Endothelial cell of umbilical vein (primary cell): ENCODE results near the gene C1orf167.

Source experiments
- CTCF ChIP-seq, 2 donors: IDR thresholded peaks; 1 replicate in 1 of 2; 2 replicates in 1 of 2; pipeline ENCODE4 v1.5.1; 2011; ENCODE audit warnings: low read length in 2 of 2, mild to moderate bottlenecking in 2 of 2, moderate library complexity in 2 of 2, control low read depth in 1 of 2, inconsistent platforms in 1 of 2, low read depth in 1 of 2; ENCODE audit not compliant: insufficient read depth in 1 of 2; ENCODE audit errors: extremely low read depth in 1 of 2
- EZH2 ChIP-seq: IDR thresholded peaks from 2 replicates; pipeline ENCODE4 v1.6.1; 2012; ENCODE audit warnings: borderline replicate concordance, low read depth, mild to moderate bottlenecking, moderate library complexity, low read length, inconsistent platforms; ENCODE audit not compliant: severe bottlenecking
- FOS ChIP-seq: IDR thresholded peaks from 2 replicates; pipeline ENCODE4 v1.6.1; 2011; ENCODE audit warnings: mild to moderate bottlenecking, low read length, moderate library complexity, borderline replicate concordance; ENCODE audit not compliant: insufficient read depth
- JUN ChIP-seq: IDR thresholded peaks from 2 replicates; pipeline ENCODE4 v1.6.1; 2011; ENCODE audit warnings: borderline replicate concordance, low read depth; ENCODE audit not compliant: insufficient read length, insufficient read depth
- MAX ChIP-seq: IDR thresholded peaks from 2 replicates; pipeline ENCODE4 v1.6.1; 2011; ENCODE audit not compliant: insufficient read depth, insufficient read length
- POLR2A ChIP-seq: IDR thresholded peaks from 2 replicates; pipeline ENCODE4 v1.6.1; 2012; ENCODE audit warnings: low read depth, mild to moderate bottlenecking, control low read depth, low read length

GRCh38 chr1:11768821-11769220 is 6.8 kb downstream of the C1orf167 start:
- TF ChIP-seq CTCF (IDR thresholded peaks at IDR 0.05; ENCODE audit: extremely low read depth in 1 of 2, insufficient read depth in 1 of 2, low read depth in 1 of 2, low read length in 2 of 2), result no peak
- no peak for TF ChIP-seq FOS
- no peak for TF ChIP-seq EZH2
- no peak for TF ChIP-seq POLR2A
- no peak for TF ChIP-seq JUN
- TF ChIP-seq MAX, result no peak
